Measurements from ENCODE around the gene PLAC8L1.
"Not testable (repeated sequence)": the region's sequence is repeated elsewhere in the genome, so short reads cannot be mapped to it uniquely, and the experiment has no call there.

The PLAC8L1 gene

DNA sequence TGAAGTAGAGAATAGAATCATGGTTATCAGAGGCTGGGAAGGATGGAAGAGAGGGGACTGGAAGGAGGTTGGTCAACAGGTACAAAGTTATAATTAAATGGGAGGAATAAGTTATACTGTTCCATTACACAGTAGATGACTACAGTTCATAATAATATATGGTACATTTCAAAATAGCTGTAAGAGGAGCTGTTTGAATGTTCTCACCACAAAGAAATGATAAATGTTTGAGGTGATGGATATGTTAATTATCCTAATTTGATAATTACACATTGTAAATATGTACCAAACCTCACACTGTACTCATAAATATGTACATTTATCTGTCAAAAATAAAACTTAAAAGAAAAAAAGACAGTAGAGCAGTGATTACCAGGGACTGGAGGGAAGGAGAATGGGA, 12.9 kb upstream of the PLAC8L1 start:
- H3K4me3 ChIP-seq (replicated peaks; ENCODE audit: low read depth, low read length), result no peak overlapping the region
- TF ChIP-seq, protein P1, sequence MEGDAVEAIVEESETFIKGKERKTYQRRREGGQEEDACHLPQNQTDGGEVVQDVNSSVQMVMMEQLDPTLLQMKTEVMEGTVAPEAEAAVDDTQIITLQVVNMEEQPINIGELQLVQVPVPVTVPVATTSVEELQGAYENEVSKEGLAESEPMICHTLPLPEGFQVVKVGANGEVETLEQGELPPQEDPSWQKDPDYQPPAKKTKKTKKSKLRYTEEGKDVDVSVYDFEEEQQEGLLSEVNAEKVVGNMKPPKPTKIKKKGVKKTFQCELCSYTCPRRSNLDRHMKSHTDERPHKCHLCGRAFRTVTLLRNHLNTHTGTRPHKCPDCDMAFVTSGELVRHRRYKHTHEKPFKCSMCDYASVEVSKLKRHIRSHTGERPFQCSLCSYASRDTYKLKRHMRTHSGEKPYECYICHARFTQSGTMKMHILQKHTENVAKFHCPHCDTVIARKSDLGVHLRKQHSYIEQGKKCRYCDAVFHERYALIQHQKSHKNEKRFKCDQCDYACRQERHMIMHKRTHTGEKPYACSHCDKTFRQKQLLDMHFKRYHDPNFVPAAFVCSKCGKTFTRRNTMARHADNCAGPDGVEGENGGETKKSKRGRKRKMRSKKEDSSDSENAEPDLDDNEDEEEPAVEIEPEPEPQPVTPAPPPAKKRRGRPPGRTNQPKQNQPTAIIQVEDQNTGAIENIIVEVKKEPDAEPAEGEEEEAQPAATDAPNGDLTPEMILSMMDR (IDR thresholded peaks at IDR 0.05; ENCODE audit: low read depth, low read length, missing control alignments), result no peak
- DNase-seq (ENCODE audit: extremely low read depth, low read depth), result no peak

DNA sequence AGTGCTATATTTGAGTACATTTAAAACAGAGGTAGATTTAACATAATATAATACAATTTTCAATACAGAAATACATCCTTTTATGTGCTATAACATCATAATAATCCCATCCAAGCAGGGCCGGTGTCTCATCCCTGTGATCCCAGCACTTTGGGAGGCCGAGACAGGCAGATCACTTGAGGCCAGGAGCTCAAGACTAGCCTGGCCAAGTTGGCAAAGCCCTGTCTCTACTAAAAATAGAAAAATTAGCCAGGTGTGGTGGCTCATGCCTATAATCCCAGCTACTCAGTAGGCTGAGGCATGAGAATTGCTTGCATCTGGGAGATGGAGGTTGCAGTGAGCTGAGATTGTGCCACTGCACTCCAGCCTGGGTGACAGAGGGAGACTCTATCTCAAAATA, 11.8 kb upstream of the PLAC8L1 start:
- not testable (repeated sequence) for H3K4me3 ChIP-seq (replicated peaks; ENCODE audit: low read depth, low read length); DNase-seq (ENCODE audit: extremely low read depth, low read depth)

DNA sequence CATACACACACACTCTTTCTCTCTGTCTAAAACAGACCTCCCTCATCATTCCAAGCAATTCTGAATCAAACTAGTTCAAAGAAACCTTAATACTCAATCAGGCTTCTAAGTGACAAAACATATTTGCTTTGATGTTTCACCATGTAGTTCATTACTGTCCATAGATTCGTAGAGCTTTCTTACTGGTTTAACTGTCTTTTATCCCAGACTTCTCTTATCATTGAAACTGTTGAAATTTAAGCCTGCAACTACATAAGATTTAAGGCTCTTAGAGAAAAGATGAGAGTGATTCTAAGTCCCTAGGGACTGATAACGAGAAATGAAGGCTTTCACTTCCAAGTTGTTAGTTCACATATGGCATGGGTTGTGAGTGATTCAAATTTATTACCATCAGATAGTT, 11.0 kb upstream of the PLAC8L1 start:
- no peak for DNase-seq (ENCODE audit: extremely low read depth, low read depth)
- no peak overlapping the region for H3K4me3 ChIP-seq (replicated peaks; ENCODE audit: low read depth, low read length)
- TF ChIP-seq, protein P1 (IDR thresholded peaks at IDR 0.05; ENCODE audit: low read depth, low read length, missing control alignments), result no peak

DNA sequence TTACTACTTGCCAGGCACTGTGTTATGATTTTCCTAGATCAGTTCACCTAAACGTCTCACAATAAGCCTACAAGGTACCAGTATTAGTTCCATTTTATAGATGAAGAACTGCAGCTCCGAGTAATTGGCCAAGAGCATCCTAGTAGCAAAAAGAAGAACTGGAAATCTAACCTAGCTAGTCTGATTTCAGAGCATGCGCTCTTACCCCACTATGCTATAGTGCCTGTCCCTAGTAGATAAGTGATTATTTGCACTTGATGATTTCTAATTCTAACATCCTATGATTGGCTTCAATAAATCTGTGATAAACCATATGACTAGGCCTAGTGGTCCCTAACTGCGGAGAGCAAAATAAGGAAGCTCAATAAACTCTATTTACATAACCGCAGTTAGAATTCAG, 7.1 kb upstream of the PLAC8L1 start:
- DNase-seq (ENCODE audit: extremely low read depth, low read depth), result no peak
- TF ChIP-seq, protein P1 (IDR thresholded peaks at IDR 0.05; ENCODE audit: low read depth, low read length, missing control alignments), result no peak
- H3K4me3 ChIP-seq (replicated peaks; ENCODE audit: low read depth, low read length), result no peak overlapping the region

DNA sequence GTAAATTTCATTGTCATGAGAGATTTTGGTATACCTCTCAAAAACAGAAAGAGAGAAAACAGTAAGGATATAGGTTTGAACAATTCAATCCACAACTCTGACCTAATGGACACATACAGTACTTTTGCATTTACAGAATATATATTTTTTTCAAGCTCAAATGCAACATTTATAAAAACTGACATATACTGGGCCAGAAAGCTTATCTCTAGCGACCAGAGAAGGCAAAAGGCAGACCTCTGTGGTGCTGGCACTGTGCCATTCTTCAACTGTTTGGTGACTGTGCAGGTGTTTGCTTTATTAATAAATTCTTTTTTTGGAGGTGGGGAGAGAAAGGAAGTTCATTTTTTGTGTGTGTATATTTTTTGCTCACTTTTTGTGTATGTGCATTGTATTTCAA, 6.0 kb upstream of the PLAC8L1 start:
- no peak for DNase-seq (ENCODE audit: extremely low read depth, low read depth)
- H3K4me3 ChIP-seq (replicated peaks; ENCODE audit: low read depth, low read length), result no peak overlapping the region
- TF ChIP-seq, protein P1 (IDR thresholded peaks at IDR 0.05; ENCODE audit: low read depth, low read length, missing control alignments), result no peak

DNA sequence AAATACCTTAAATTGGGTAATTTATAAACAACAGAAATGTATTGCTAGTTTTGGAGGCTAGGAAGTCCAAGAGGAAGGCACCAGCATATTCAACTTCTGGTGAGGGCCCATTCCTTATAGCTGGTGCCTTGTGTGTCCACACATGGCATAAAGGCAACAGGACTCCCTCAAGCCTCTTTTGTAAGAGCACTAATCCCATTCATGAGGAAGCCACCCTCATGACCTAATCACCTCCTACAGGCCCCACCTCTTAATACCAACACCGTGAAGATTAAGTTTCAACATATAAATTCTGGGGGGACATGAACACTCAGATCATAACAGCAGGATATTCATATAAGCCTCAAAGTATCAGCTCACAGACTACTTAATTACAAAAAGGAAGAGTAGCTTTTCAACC, 4.0 kb upstream of the PLAC8L1 start:
- no peak for DNase-seq (ENCODE audit: extremely low read depth, low read depth)
- TF ChIP-seq, protein P1 (IDR thresholded peaks at IDR 0.05; ENCODE audit: low read depth, low read length, missing control alignments), result no peak
- no peak overlapping the region for H3K4me3 ChIP-seq (replicated peaks; ENCODE audit: low read depth, low read length)

- not testable (repeated sequence) for DNase-seq (ENCODE audit: extremely low read depth, low read depth); H3K4me3 ChIP-seq (replicated peaks; ENCODE audit: low read depth, low read length)
Observed at GRCh38 chr5:146108870-146109269, 3.5 kb upstream of the PLAC8L1 start.

- TF ChIP-seq, protein P1 (IDR thresholded peaks at IDR 0.05; ENCODE audit: low read depth, low read length, missing control alignments), result no peak
- no peak for DNase-seq (ENCODE audit: extremely low read depth, low read depth)
- no peak overlapping the region for H3K4me3 ChIP-seq (replicated peaks; ENCODE audit: low read depth, low read length)
Observed at GRCh38 chr5:146107901-146108300, 2.5 kb upstream of the PLAC8L1 start.

Measured in HFF-Myc (cell line).